HepG2 (cell line): Measurements from ENCODE around the gene VPS11. TPM values are rescaled to one million over a fixed set of nuclear protein-coding genes. Genes with fewer than 3 reads are reported as not detected.

Experiments used
- AGO1 ChIP-seq: fragments of 200-400 bp; formaldehyde crosslinking; IDR thresholded peaks from 2 replicates; pipeline ENCODE4 v1.6.1; 2017; ENCODE audit warnings: mild to moderate bottlenecking, low read depth, low read length, moderate library complexity; ENCODE audit not compliant: poor library complexity, severe bottlenecking
- CAMTA2 ChIP-seq: sonication (generic); formaldehyde crosslinking; IDR thresholded peaks from 2 replicates; pipeline ENCODE4 v1.4.0; 2020; ENCODE audit warnings: mild to moderate bottlenecking, missing genetic modification reagents, borderline replicate concordance
- DNMT1 ChIP-seq: sonication (generic); formaldehyde crosslinking; IDR thresholded peaks from 2 replicates; pipeline ENCODE4 v1.5.1; 2020; ENCODE audit warnings: mild to moderate bottlenecking, missing genetic modification reagents
- E2F2 ChIP-seq: sonication (generic); formaldehyde crosslinking; IDR thresholded peaks from 2 replicates; pipeline ENCODE4 v1.4.0; 2020; ENCODE audit warnings: missing genetic modification reagents, borderline replicate concordance
- GATAD2A ChIP-seq: IDR thresholded peaks from 2 replicates; pipeline ENCODE4 v1.6.1; 2016
- HNRNPK ChIP-seq: fragments of 200-400 bp; formaldehyde crosslinking; IDR thresholded peaks from 2 replicates; pipeline ENCODE4 v1.6.1; 2018; ENCODE audit warnings: low read length, low read depth, moderate library complexity, mild to moderate bottlenecking; ENCODE audit not compliant: poor library complexity, severe bottlenecking
- MEIS2 ChIP-seq: sonication (generic); formaldehyde crosslinking; IDR thresholded peaks from 2 replicates; pipeline ENCODE4 v1.9.0; 2021; ENCODE audit warnings: mild to moderate bottlenecking, missing genetic modification reagents
- MLLT10 ChIP-seq: sonication (generic); formaldehyde crosslinking; IDR thresholded peaks from 2 replicates; pipeline ENCODE4 v1.4.0; 2020; ENCODE audit warnings: missing genetic modification reagents
- MXD3 ChIP-seq: IDR thresholded peaks from 2 replicates; pipeline ENCODE4 v1.6.1; 2016; ENCODE audit warnings: mild to moderate bottlenecking, missing biosample characterization, missing genetic modification reagents
- NPAS2 ChIP-seq: sonication (generic); formaldehyde crosslinking; IDR thresholded peaks from 2 replicates; pipeline ENCODE4 v1.8.0; 2022; ENCODE audit warnings: mild to moderate bottlenecking, missing genetic modification reagents, borderline replicate concordance
- POLR2AphosphoS2 ChIP-seq: IDR thresholded peaks from 2 replicates; pipeline ENCODE4 v1.6.1; 2011; ENCODE audit warnings: low read depth, low read length, improper control_type of control experiment
- SIX1 ChIP-seq: sonication (generic); formaldehyde crosslinking; IDR thresholded peaks from 2 replicates; pipeline ENCODE4 v1.4.0; 2020; ENCODE audit warnings: missing genetic modification reagents, borderline replicate concordance
- SIX4 ChIP-seq: sonication (generic); formaldehyde crosslinking; IDR thresholded peaks from 2 replicates; pipeline ENCODE4 v1.4.0; 2020; ENCODE audit warnings: missing genetic modification reagents
- SP140L ChIP-seq: sonication (generic); formaldehyde crosslinking; IDR thresholded peaks from 2 replicates; pipeline ENCODE4 v1.4.0; 2020; ENCODE audit warnings: missing genetic modification reagents, borderline replicate concordance
- TCF7 ChIP-seq: sonication (generic); IDR thresholded peaks from 2 replicates; pipeline ENCODE4 v1.6.1; 2016; ENCODE audit warnings: antibody characterized with exemption, low read depth
- TP53 ChIP-seq: sonication (generic); formaldehyde crosslinking; conservative IDR thresholded peaks from 2 replicates; pipeline ENCODE4 v1.4.0; 2020; ENCODE audit warnings: missing genetic modification reagents
- ZBTB7B ChIP-seq: sonication (generic); formaldehyde crosslinking; IDR thresholded peaks from 2 replicates; pipeline ENCODE4 v1.4.0; 2020; ENCODE audit warnings: missing genetic modification reagents
- ZIK1 ChIP-seq: sonication (generic); formaldehyde crosslinking; IDR thresholded peaks from 2 replicates; pipeline ENCODE4 v1.5.0; 2020; ENCODE audit warnings: mild to moderate bottlenecking, low read depth, missing genetic modification reagents, borderline replicate concordance
- ZNF234 ChIP-seq: sonication (generic); formaldehyde crosslinking; conservative IDR thresholded peaks from 2 replicates; pipeline ENCODE4 v1.5.1; 2020; ENCODE audit warnings: mild to moderate bottlenecking, missing genetic modification reagents
- ZNF253 ChIP-seq: sonication (generic); formaldehyde crosslinking; IDR thresholded peaks from 2 replicates; pipeline ENCODE4 v1.8.0; 2022; ENCODE audit warnings: mild to moderate bottlenecking, missing genetic modification reagents, borderline replicate concordance
- ZNF280D ChIP-seq: sonication (generic); formaldehyde crosslinking; IDR thresholded peaks from 2 replicates; pipeline ENCODE4 v1.5.1; 2020; ENCODE audit warnings: mild to moderate bottlenecking, missing genetic modification reagents
- ZNF335 ChIP-seq: sonication (generic); formaldehyde crosslinking; IDR thresholded peaks from 2 replicates; pipeline ENCODE4 v1.4.0; 2020; ENCODE audit warnings: missing genetic modification reagents
- ZNF432 ChIP-seq: sonication (generic); formaldehyde crosslinking; IDR thresholded peaks from 2 replicates; pipeline ENCODE4 v1.5.0; 2020; ENCODE audit warnings: missing genetic modification reagents, mild to moderate bottlenecking, borderline replicate concordance
- ZNF597 ChIP-seq: sonication (generic); formaldehyde crosslinking; IDR thresholded peaks from 2 replicates; pipeline ENCODE4 v1.5.0; 2020; ENCODE audit warnings: missing genetic modification reagents
- ZNF616 ChIP-seq: sonication (generic); formaldehyde crosslinking; IDR thresholded peaks from 2 replicates; pipeline ENCODE4 v1.5.0; 2020; ENCODE audit warnings: low read depth, mild to moderate bottlenecking, missing genetic modification reagents
- polyA plus RNA-seq, 8 experiments: library from polyadenylated mRNA; depleted of rRNA in 3 of 8; stranded (reverse) in 7 of 8; unstranded in 1 of 8; fragments of >200 nt; fragmentation: Illumina TruSeq in 4 of 8; extraction: Trizol in 4 of 8; gene quantifications; 2 replicates each; pipeline versions ENCODE4 v1.2.1 to v1.2.3, GENCODE V29; 2011 to 2016; ENCODE audit warnings: low read depth in 4 of 8, missing spikeins in 1 of 8, mixed read lengths in 1 of 8; ENCODE audit not compliant: insufficient read depth in 1 of 8
- total RNA-seq, 5 experiments: library from RNA; depleted of rRNA; stranded (reverse); fragments of >200 nt; fragmentation: Illumina TruSeq; extraction: Trizol; gene quantifications; 2 replicates each; pipeline ENCODE4 v1.2.3, GENCODE V29; 2016; ENCODE audit warnings: low read depth in 1 of 5

Gene VPS11
- total and polyA plus RNA-seq, 2 of the 13 experiments (the other 11 are each of a cell fraction or from before 2014, with no cell fraction given) = 13.7 to 21.6 TPM

- TF ChIP-seq MEIS2 (CRISPR knock-in tag) (peak; percentile 77), ZNF335 (CRISPR knock-in tag) (0 out of 2 replicates have a peak, but pooled peaks have one; percentile 16), TP53 (CRISPR knock-in tag) (peak; percentile 49; the same call in 1 of the 2 replicates), E2F2 (CRISPR knock-in tag) (peak; percentile 95), ZNF432 (CRISPR knock-in tag) (no peak), ZNF616 (CRISPR knock-in tag) (no peak), ZIK1 (CRISPR knock-in tag) (peak; percentile 81), SIX4 (CRISPR knock-in tag) (0 out of 2 replicates have a peak, but pooled peaks have one; percentile 15), SP140L (peak; percentile 38; the same call in 1 of the 2 replicates), ZNF280D (peak; percentile 46; the same call in 1 of the 2 replicates), MXD3 (CRISPR knock-in tag) (peak; percentile 94), AGO1 (peak; percentile 80), DNMT1 (CRISPR knock-in tag) (0 out of 2 replicates have a peak, but pooled peaks have one; percentile 44), ZBTB7B (CRISPR knock-in tag) (no peak), ZNF597 (CRISPR knock-in tag) (no peak), CAMTA2 (CRISPR knock-in tag) (peak; percentile 71; the same call in 1 of the 2 replicates), NPAS2 (CRISPR knock-in tag) (no peak), GATAD2A (no peak), SIX1 (no peak), MLLT10 (CRISPR knock-in tag) (no peak), POLR2AphosphoS2 (peak; percentile 94), ZNF253 (CRISPR knock-in tag) (peak; percentile 84), ZNF234 (CRISPR knock-in tag) (peak; percentile 80; the same call in 1 of the 2 replicates), HNRNPK (no peak), TCF7 (no peak)
Measured at GRCh38 chr11:119095066-119095880, 27.7 kb downstream of the VPS11 start (continued).
